ACC112 (cell line): Measurements from ENCODE around the gene RPL37A.

Experiments
- H2AFZ ChIP-seq: fragments of 200-600 bp; sonication (generic); one replicate; pipeline ENCODE4 v1.6.0; 2017; ENCODE audit warnings: antibody characterized with exemption, low read length; ENCODE audit not compliant: unreplicated experiment
- H3K27ac ChIP-seq: fragments of 200-600 bp; sonication (generic); 2 replicates; pipeline ENCODE4 v1.5.1; 2014; ENCODE audit warnings: low read depth, mild to moderate bottlenecking, antibody characterized with exemption, low read length, moderate library complexity
- H3K27me3 ChIP-seq: fragments of 200-600 bp; sonication (generic); 2 replicates; pipeline ENCODE4 v1.6.1; 2014; ENCODE audit warnings: mild to moderate bottlenecking, antibody characterized with exemption, low read length, moderate library complexity, mixed read lengths; ENCODE audit not compliant: insufficient read depth
- H3K36me3 ChIP-seq: fragments of 200-600 bp; sonication (generic); 2 replicates; pipeline ENCODE4 v1.6.1; 2016; ENCODE audit warnings: mild to moderate bottlenecking, antibody characterized with exemption, low read length, moderate library complexity, mixed read lengths; ENCODE audit not compliant: insufficient read depth
- H3K4me1 ChIP-seq: fragments of 200-600 bp; sonication (generic); one replicate; pipeline ENCODE4 v1.6.1; 2016; ENCODE audit warnings: low read length, mixed read lengths; ENCODE audit not compliant: insufficient read depth, unreplicated experiment, control insufficient read depth
- H3K4me3 ChIP-seq: fragments of 200-600 bp; sonication (generic); 2 replicates; pipeline ENCODE4 v1.5.1; 2014; ENCODE audit warnings: mild to moderate bottlenecking, low read depth, low read length
- H3K79me2 ChIP-seq: fragments of 200-600 bp; sonication (generic); one replicate; pipeline ENCODE4 v1.6.0; 2016; ENCODE audit warnings: low read length; ENCODE audit not compliant: control insufficient read depth, unreplicated experiment, insufficient read depth

RPL37A gene

GRCh38 chr2:216486708-216487107 is 11.9 kb upstream of the RPL37A start:
- H3K4me1 ChIP-seq, result peaks cover 16% of the 10 kb centered on the region
- peaks cover under 1% of the 10 kb centered on the region for H3K79me2 ChIP-seq
- peaks cover 15% of the 10 kb centered on the region; the same call in 1 of the 2 replicates for H3K36me3 ChIP-seq
- no peak overlapping the region for H3K4me3 ChIP-seq
- H3K27ac ChIP-seq, result no peak overlapping the region
- no peaks in the 10 kb centered on the region for H3K27me3 ChIP-seq
- H2AFZ ChIP-seq, result no peak overlapping the region

DNA sequence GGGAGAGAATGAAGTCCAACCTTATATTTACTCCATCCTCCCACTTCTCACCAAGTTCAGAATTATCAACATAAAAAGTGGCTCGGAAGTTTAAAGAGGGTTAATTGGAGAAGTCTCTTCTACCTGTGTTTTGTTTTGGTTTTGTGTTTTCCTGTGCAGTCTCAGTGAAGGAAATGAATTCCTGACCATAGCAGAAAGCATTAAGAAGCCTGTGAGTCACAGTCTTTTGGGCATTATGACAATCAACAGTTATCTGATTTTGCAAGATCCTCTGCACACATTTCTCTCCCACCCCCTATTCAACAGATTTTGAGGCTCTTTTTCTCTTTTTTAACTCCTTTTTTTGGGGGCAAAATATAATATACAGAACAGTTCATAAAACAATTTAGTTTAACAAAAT is 8.6 kb upstream of the RPL37A start:
- no peaks in the 10 kb centered on the region for H3K36me3 ChIP-seq
- peaks cover 45% of the 10 kb centered on the region for H3K4me1 ChIP-seq
- H3K27ac ChIP-seq, result peak overlapping the region; percentile 27
- H3K4me3 ChIP-seq, result peak overlapping the region; percentile 46; the same call in 1 of the 2 replicates
- peaks cover 6% of the 10 kb centered on the region for H3K79me2 ChIP-seq
- peak overlapping the region; percentile 66 for H2AFZ ChIP-seq
- H3K27me3 ChIP-seq, result no peaks in the 10 kb centered on the region

DNA sequence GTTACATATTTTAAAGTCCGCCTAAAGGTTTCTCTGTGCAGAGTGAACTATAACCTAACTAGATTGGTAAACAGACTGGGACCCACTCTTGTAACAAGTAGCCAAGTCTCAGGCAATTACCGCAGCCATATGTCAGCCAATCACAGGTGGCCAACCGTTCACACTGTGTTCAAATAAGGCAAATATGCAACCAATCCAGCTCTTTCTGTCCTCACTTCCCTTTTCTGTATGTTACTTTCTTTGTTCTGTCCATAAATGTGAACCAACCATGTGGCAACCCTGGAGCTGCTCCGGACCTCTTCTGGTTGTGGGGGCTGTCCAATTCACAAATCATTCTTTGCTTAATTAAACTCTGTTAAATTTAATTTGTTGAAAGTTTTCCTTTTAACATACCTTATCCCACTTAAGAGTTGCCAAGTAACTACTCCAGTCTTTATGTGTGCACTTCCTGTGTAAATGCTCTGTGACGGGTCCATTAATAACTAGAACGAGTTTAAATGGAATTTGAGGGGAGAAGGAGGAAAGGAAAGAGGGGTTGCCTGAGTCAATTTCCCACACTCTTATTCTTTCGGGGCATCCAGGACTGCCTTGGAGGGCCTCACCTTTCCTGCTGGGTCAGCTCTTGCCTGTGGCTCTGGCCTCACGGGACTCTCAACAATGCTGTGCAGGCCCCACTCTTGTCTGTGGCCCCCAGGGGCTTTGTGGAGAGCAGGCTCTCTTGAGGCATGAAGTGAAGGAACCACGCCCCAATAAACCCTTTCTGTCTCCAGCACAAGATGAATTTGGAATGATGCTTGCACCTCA is 6.6 kb upstream of the RPL37A start:
- Histone ChIP-seq H3K36me3 (no peaks in the 10 kb centered on the region), H3K27me3 (no peaks in the 10 kb centered on the region), H3K4me1 (peaks cover 59% of the 10 kb centered on the region), H3K4me3 (peak overlapping the region; percentile 36; the same call in 1 of the 2 replicates), H3K79me2 (peaks cover 13% of the 10 kb centered on the region), H2AFZ (peak overlapping the region; percentile 63), H3K27ac (peak overlapping the region; percentile 76)

DNA sequence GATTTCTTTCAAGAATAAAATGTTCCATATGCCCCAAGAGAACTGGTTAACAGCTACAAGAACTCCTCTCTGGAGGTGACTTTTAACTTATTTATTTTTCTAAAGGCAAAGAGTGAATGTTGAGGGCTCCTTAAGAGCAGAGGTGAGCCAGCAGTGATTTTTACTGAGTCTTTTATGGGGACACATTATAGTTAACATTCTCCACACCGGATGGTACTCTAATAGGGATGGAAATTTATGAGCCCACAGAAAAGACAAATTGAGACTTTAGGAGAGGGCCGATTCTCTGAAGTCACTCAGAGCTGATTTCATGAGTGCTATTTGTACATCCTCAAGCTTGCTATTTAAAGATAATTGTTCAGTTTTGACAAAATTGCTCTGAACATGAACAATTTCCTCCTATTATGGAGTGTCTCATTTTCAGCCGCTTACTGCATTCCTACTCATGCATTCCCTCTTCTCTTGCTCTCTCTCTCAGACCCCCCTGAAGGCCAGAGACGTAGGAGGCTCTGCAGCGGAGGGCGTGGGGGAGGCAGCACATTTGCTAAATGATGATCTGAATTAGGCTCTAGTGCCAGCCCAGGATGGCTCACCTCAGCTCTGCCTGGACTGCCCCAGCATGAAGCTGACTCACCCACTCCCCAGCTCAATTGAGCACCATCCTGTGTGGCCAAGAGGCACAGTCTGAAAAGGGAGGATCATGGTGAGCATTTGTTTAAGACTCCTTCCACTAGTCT is 5.9 kb upstream of the RPL37A start:
- H3K27me3 ChIP-seq, result no peaks in the 10 kb centered on the region
- no peaks in the 10 kb centered on the region for H3K36me3 ChIP-seq
- H2AFZ ChIP-seq, result peak overlapping the region; percentile 63
- peaks cover 65% of the 10 kb centered on the region for H3K4me1 ChIP-seq
- H3K4me3 ChIP-seq, result peak overlapping the region; percentile 36; the same call in 1 of the 2 replicates
- peak overlapping the region; percentile 76 for H3K27ac ChIP-seq
- peaks cover 18% of the 10 kb centered on the region for H3K79me2 ChIP-seq

DNA sequence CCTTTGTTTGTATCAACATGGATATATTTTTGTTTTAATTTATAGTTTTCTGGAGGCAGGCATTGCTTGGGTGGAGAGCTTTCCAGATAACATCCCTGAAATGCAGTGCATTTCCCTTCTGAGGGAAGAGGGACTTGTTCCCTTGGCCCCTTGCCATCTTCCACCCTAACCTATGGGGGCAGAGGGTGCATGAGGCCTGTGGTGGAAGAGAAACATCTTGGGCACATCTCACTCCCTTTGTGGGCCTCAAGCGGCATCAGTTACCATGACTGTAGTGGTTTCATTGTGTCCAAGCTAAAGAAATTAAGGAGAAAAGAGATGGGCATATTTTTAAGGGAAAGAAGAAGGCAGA is 5.3 kb upstream of the RPL37A start:
- no peak overlapping the region for H3K4me3 ChIP-seq
- H2AFZ ChIP-seq, result no peak overlapping the region
- no peaks in the 10 kb centered on the region for H3K36me3 ChIP-seq
- peaks cover 68% of the 10 kb centered on the region for H3K4me1 ChIP-seq
- peaks cover 23% of the 10 kb centered on the region for H3K79me2 ChIP-seq
- H3K27me3 ChIP-seq, result no peaks in the 10 kb centered on the region
- H3K27ac ChIP-seq, result peak overlapping the region; percentile 76

- Histone ChIP-seq H3K36me3 (peaks cover 18% of the 10 kb centered on the region), H3K27me3 (no peaks in the 10 kb centered on the region), H3K4me1 (peaks cover 63% of the 10 kb centered on the region), H3K79me2 (peaks cover 46% of the 10 kb centered on the region), H2AFZ (no peak overlapping the region), H3K27ac (peak overlapping the region; percentile 27; the same call in 1 of the 2 replicates), H3K4me3 (no peak overlapping the region)
These were observed 3.0 kb upstream of the RPL37A start for GRCh38 chr2:216495656-216496055.

- H3K4me1 ChIP-seq, result peaks cover 63% of the 10 kb centered on the region
- no peaks in the 10 kb centered on the region for H3K27me3 ChIP-seq
- H3K79me2 ChIP-seq, result peaks cover 56% of the 10 kb centered on the region
- peak overlapping the region; percentile 70 for H2AFZ ChIP-seq
- peaks cover 37% of the 10 kb centered on the region for H3K36me3 ChIP-seq
- peak overlapping the region; percentile 81 for H3K27ac ChIP-seq
- peak overlapping the region; percentile 99 for H3K4me3 ChIP-seq
These were observed 1.1 kb upstream of the RPL37A start for GRCh38 chr2:216497382-216498069.

GRCh38 chr2:216498070-216498378 is 620 bp upstream of the RPL37A start:
- H3K27me3 ChIP-seq, result no peaks in the 10 kb centered on the region
- H2AFZ ChIP-seq, result peak overlapping the region; percentile 70
- H3K27ac ChIP-seq, result peak overlapping the region; percentile 81
- peaks cover 42% of the 10 kb centered on the region for H3K36me3 ChIP-seq
- peak overlapping the region; percentile 99 for H3K4me3 ChIP-seq
- peaks cover 60% of the 10 kb centered on the region for H3K79me2 ChIP-seq
- H3K4me1 ChIP-seq, result peaks cover 63% of the 10 kb centered on the region

GRCh38 chr2:216499641-216500218 is 1.1 kb downstream of the RPL37A start:
- H3K36me3 ChIP-seq, result peaks cover 57% of the 10 kb centered on the region

GRCh38 chr2:216500572-216500971 is 1.9 kb downstream of the RPL37A start:
- no peak overlapping the region for H2AFZ ChIP-seq
- H3K36me3 ChIP-seq, result peaks cover 57% of the 10 kb centered on the region
- peaks cover 50% of the 10 kb centered on the region for H3K4me1 ChIP-seq
- H3K79me2 ChIP-seq, result peaks cover 58% of the 10 kb centered on the region
- no peaks in the 10 kb centered on the region for H3K27me3 ChIP-seq
- peak overlapping the region; percentile 99 for H3K4me3 ChIP-seq
- no peak overlapping the region for H3K27ac ChIP-seq

More at GRCh38 chr2:216499641-216500218, 1.1 kb downstream of the RPL37A start:
- H3K4me3 ChIP-seq, result peak overlapping the region; percentile 99
- peak overlapping the region; percentile 81 for H3K27ac ChIP-seq
- H3K27me3 ChIP-seq, result no peaks in the 10 kb centered on the region
- H2AFZ ChIP-seq, result no peak overlapping the region
- H3K4me1 ChIP-seq, result peaks cover 58% of the 10 kb centered on the region
- H3K79me2 ChIP-seq, result peaks cover 60% of the 10 kb centered on the region
